OCI-LY1 (cell line): ENCODE measurements around the gene EEPD1.

Source experiments
- H2AFZ ChIP-seq: fragments of 200-600 bp; sonication (generic), shearing (Covaris generic); 2 replicates; pipeline ENCODE4 v1.6.0; 2014; ENCODE audit warnings: antibody characterized with exemption, mild to moderate bottlenecking, low read length
- H3F3A ChIP-seq: fragments of 200-600 bp; sonication (generic), shearing (Covaris generic); 2 replicates; pipeline ENCODE4 v1.6.0; 2014; ENCODE audit warnings: mild to moderate bottlenecking, antibody characterized with exemption, low read length, moderate library complexity; ENCODE audit not compliant: insufficient read depth
- H3K27ac ChIP-seq: fragments of 200-600 bp; sonication (generic); 2 replicates; pipeline ENCODE4 v1.5.1; 2014; ENCODE audit warnings: low read length, mixed run types, mild to moderate bottlenecking, low read depth; ENCODE audit not compliant: poor library complexity, severe bottlenecking
- H3K27me3 ChIP-seq: fragments of 200-600 bp; sonication (generic); 2 replicates; pipeline ENCODE4 v1.6.0; 2014; ENCODE audit warnings: antibody characterized with exemption, mild to moderate bottlenecking, low read length, moderate library complexity; ENCODE audit not compliant: insufficient read depth
- H3K36me3 ChIP-seq: fragments of 200-600 bp; sonication (generic); 2 replicates; pipeline ENCODE4 v1.6.1; 2014; ENCODE audit warnings: mild to moderate bottlenecking, antibody characterized with exemption, low read length, moderate library complexity, mixed read lengths; ENCODE audit not compliant: insufficient read depth
- H3K4me1 ChIP-seq: fragments of 200-600 bp; sonication (generic); 2 replicates; pipeline ENCODE4 v1.5.1; 2014; ENCODE audit warnings: mild to moderate bottlenecking, low read length, moderate library complexity; ENCODE audit not compliant: insufficient read depth, severe bottlenecking
- H3K4me2 ChIP-seq: fragments of 200-600 bp; sonication (generic), shearing (Covaris generic); 2 replicates; pipeline ENCODE4 v1.6.1; 2014; ENCODE audit warnings: low read length
- H3K4me3 ChIP-seq: fragments of 200-600 bp; sonication (generic); 2 replicates; pipeline ENCODE4 v1.5.1; 2014; ENCODE audit warnings: low read length, low read depth, mild to moderate bottlenecking, mixed read lengths; ENCODE audit not compliant: poor library complexity, severe bottlenecking
- H3K79me2 ChIP-seq: fragments of 200-600 bp; shearing (Covaris generic); 2 replicates; pipeline ENCODE4 v1.6.1; 2016; ENCODE audit warnings: mixed run types, low read length, mixed read lengths; ENCODE audit not compliant: insufficient read depth
- H3K9ac ChIP-seq: fragments of 200-600 bp; sonication (generic), shearing (Covaris generic); 2 replicates; pipeline ENCODE4 v1.6.1; 2014; ENCODE audit warnings: mild to moderate bottlenecking, low read length, mixed read lengths
- H3K9me2 ChIP-seq: fragments of 200-600 bp; sonication (generic), shearing (Covaris generic); 2 replicates; pipeline ENCODE4 v1.6.1; 2014; ENCODE audit warnings: low read depth, mild to moderate bottlenecking, low read length, mixed read lengths
- H3K9me3 ChIP-seq: fragments of 200-600 bp; shearing (Covaris generic); 2 replicates; pipeline ENCODE4 v1.6.1; 2014; ENCODE audit warnings: low read length, mixed read lengths
- H4K20me1 ChIP-seq: fragments of 200-600 bp; sonication (generic), shearing (Covaris generic); 2 replicates; pipeline ENCODE4 v1.6.0; 2016; ENCODE audit warnings: mild to moderate bottlenecking, low read length; ENCODE audit not compliant: insufficient read depth
- CTCF ChIP-seq: fragments of 200-600 bp; sonication (generic), shearing (Covaris generic); IDR thresholded peaks from 2 replicates; pipeline ENCODE4 v1.5.1; 2017; ENCODE audit warnings: mild to moderate bottlenecking, antibody characterized with exemption, low read length, moderate library complexity, mixed read lengths
- EZH2 ChIP-seq: fragments of 200-600 bp; sonication (generic), shearing (Covaris generic); IDR thresholded peaks from 2 replicates; pipeline ENCODE4 v1.8.0; 2017; ENCODE audit warnings: borderline replicate concordance, mixed run types, mild to moderate bottlenecking, antibody characterized with exemption, low read length, moderate library complexity, mixed read lengths

EEPD1 gene

DNA sequence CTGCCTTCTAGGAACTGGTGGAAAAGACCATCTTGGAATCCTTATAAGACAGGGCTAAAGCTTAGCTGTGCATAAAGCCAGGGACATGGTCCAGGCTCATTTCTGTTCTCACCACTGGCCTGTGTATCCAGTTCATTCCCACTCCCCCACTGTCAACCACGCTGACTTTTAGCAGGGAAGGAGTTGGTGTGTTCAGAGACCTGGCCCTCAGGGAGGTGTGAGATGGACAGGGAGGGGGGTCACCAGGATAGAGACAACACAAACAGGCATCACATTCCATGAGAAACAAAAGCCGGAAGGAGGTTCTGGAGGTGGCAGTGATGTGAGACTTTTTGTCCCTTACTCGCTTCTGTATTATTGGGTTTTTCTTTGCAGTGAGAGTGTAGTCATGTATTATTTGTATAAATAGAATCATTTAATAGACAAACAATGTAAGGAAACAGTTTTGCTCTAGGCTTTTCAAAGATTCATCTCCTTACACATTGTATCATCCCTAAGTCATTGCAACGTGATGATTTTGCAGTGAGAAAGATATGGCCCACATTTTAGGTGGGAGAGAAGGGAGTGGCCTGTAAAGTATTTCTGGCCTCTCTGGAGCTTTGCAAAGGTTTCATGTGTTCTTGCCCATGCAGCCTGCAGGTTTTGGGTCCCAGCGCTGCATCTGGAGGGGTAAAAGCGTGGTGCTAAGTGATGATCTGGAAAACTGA is 52.0 kb downstream of the EEPD1 start:
- Histone ChIP-seq H3K4me3 (no peak overlapping the region), H2AFZ (no peak overlapping the region), H3K9me3 (no peaks in the 10 kb centered on the region), H3F3A (no peaks in the 10 kb centered on the region), H3K9me2 (no peaks in the 10 kb centered on the region), H3K36me3 (no peaks in the 10 kb centered on the region), H4K20me1 (no peaks in the 10 kb centered on the region), H3K27ac (no peak overlapping the region), H3K27me3 (no peaks in the 10 kb centered on the region), H3K4me2 (no peak overlapping the region), H3K79me2 (no peaks in the 10 kb centered on the region), H3K4me1 (peaks cover 22% of the 10 kb centered on the region), H3K9ac (no peak overlapping the region)
- no peak for TF ChIP-seq EZH2
- TF ChIP-seq CTCF, result no peak

DNA sequence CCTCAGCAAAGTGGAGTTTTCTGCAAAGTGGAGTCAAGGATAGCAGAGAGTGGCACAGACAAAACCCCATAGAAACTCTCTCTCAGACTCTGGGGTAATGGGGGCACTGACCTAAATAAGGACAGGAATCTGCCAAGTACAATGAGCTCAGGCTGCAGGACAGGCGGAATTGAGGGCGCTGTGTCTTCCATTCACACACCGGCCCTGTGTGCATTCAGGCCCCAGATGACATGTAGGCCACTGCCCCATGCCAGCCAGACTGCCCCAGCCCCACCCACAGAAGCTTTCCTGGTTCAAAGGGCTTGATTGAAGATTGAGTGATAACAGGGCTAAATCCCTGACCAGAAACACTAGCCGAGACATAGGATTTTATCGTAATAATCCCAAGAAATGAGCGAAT is 52.7 kb downstream of the EEPD1 start:
- TF ChIP-seq EZH2 (no peak), CTCF (no peak)
- Histone ChIP-seq H3K9ac (no peak overlapping the region), H3K27me3 (no peaks in the 10 kb centered on the region), H3K27ac (no peak overlapping the region), H2AFZ (no peak overlapping the region), H4K20me1 (no peaks in the 10 kb centered on the region), H3K4me1 (peaks cover 22% of the 10 kb centered on the region), H3K9me2 (no peaks in the 10 kb centered on the region), H3K79me2 (no peaks in the 10 kb centered on the region), H3K4me2 (no peak overlapping the region), H3K4me3 (no peak overlapping the region), H3K9me3 (no peaks in the 10 kb centered on the region), H3F3A (no peaks in the 10 kb centered on the region), H3K36me3 (no peaks in the 10 kb centered on the region)

DNA sequence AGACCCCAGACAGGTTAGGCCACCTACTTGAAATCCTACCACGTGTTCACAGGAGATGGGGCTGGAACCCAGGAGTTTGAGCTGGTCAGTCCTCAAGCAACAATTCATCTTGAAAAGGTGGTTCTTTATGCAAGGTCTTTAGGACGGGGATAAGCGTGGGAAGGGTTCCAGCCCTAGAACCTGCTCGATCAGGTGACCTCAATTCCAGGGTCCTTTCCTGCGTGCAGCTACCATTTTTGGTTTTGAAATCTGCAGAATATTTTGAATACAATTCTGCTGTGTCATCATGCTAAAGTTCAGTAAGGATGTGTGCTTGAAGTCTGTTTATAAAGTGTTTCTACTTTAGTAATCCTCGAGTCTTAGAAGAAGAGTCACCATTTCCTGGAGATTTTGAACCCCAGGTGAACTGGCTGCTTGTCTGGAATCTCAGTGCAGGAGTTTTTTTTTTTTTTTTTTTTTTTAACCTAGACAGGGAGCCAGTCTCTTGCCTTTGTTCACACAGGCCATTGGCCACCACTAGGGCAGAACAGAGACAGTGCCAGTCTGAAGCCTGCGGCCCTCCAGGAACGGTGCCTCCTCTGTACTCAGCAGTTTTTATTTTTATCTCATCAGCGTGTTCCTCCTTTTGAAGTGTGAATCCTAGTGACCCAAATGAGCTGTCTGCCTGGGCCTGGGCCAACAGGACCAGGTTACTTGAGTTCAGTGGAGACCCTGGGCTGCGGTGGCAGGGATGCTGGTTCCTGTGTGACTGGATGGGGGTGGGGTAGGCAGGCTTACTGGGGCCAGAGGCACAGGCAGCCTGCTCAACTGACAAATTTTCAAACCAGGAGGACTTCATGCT is 54.6 kb downstream of the EEPD1 start:
- Histone ChIP-seq H3K9me3 (no peaks in the 10 kb centered on the region), H3K27me3 (no peaks in the 10 kb centered on the region), H3K36me3 (no peaks in the 10 kb centered on the region), H3K9me2 (no peaks in the 10 kb centered on the region), H3K9ac (no peak overlapping the region), H4K20me1 (no peaks in the 10 kb centered on the region), H3K79me2 (no peaks in the 10 kb centered on the region), H3K4me2 (no peak overlapping the region), H3F3A (no peaks in the 10 kb centered on the region), H2AFZ (no peak overlapping the region), H3K27ac (no peak overlapping the region), H3K4me1 (peaks cover 22% of the 10 kb centered on the region), H3K4me3 (no peak overlapping the region)
- TF ChIP-seq CTCF (no peak), EZH2 (no peak)
